Neural cell (in vitro differentiated cells): ENCODE results near the gene MCAM. TPM values are rescaled to one million over a fixed set of nuclear protein-coding genes. Genes with fewer than 3 reads are reported as not detected.

Experiments used
- H2AFZ ChIP-seq: fragments of 200-600, 300-800 bp; sonication (generic), shearing (Covaris generic); 2 replicates; pipeline ENCODE4 v1.6.0; 2014; ENCODE audit warnings: low read depth, mild to moderate bottlenecking, antibody characterized with exemption, low read length, moderate library complexity
- H3F3A ChIP-seq: fragments of 200-600 bp; shearing (Covaris generic); 2 replicates; pipeline ENCODE4 v1.6.1; 2016; ENCODE audit warnings: mild to moderate bottlenecking, moderate library complexity, mixed read lengths, antibody characterized with exemption, low read length; ENCODE audit not compliant: insufficient read depth, poor library complexity, severe bottlenecking
- H3K27ac ChIP-seq: fragments of 200-600, 300-800 bp; sonication (generic), shearing (Covaris generic); 2 replicates; pipeline ENCODE4 v1.5.1; 2014; ENCODE audit warnings: mild to moderate bottlenecking, low read length, moderate library complexity
- H3K27me3 ChIP-seq: fragments of 300-800, 200-600 bp; sonication (generic), shearing (Covaris generic); 2 replicates; pipeline ENCODE4 v1.6.0; 2014; ENCODE audit warnings: mild to moderate bottlenecking, low read depth, low read length, moderate library complexity; ENCODE audit not compliant: insufficient read depth
- H3K36me3 ChIP-seq: fragments of 300-800, 200-600 bp; sonication (generic), shearing (Covaris generic); 2 replicates; pipeline ENCODE4 v1.5.1; 2014; ENCODE audit warnings: mild to moderate bottlenecking, antibody characterized with exemption, low read length, moderate library complexity; ENCODE audit not compliant: insufficient read depth
- H3K4me2 ChIP-seq: fragments of 300-800, 200-600 bp; sonication (generic), shearing (Covaris generic); 2 replicates; pipeline ENCODE4 v1.6.0; 2014; ENCODE audit warnings: mild to moderate bottlenecking, low read length
- H3K4me3 ChIP-seq: fragments of 300-800, 200-600 bp; sonication (generic), shearing (Covaris generic); 2 replicates; pipeline ENCODE4 v1.5.1; 2014; ENCODE audit warnings: mild to moderate bottlenecking, low read length, moderate library complexity
- H3K79me2 ChIP-seq: fragments of 200-600 bp; shearing (Covaris generic); replicated peaks from 2 replicates; pipeline ENCODE4 v1.6.0; 2014; ENCODE audit warnings: mild to moderate bottlenecking, low read length, moderate library complexity; ENCODE audit not compliant: insufficient read depth
- H3K9ac ChIP-seq: fragments of 300-800, 200-600 bp; sonication (generic), shearing (Covaris generic); 2 replicates; pipeline ENCODE4 v1.6.1; 2016; ENCODE audit warnings: mild to moderate bottlenecking, low read length, mixed read lengths
- H3K9me2 ChIP-seq: fragments of 200-600 bp; shearing (Covaris generic); 2 replicates; pipeline ENCODE4 v1.6.1; 2016; ENCODE audit warnings: mild to moderate bottlenecking, low read length, mixed read lengths; ENCODE audit not compliant: insufficient read depth
- H3K9me3 ChIP-seq: fragments of 200-600, 300-800 bp; sonication (generic), shearing (Covaris generic); 2 replicates; pipeline ENCODE4 v1.6.1; 2016; ENCODE audit warnings: mild to moderate bottlenecking, mixed run types, low read length, moderate library complexity, mixed read lengths
- H4K20me1 ChIP-seq: fragments of 200-600 bp; shearing (Covaris generic); 2 replicates; pipeline ENCODE4 v1.6.1; 2016; ENCODE audit warnings: mild to moderate bottlenecking, mixed run types; ENCODE audit not compliant: insufficient read depth
- EP300 ChIP-seq: fragments of 450-650 bp; conservative IDR thresholded peaks from 2 replicates; pipeline ENCODE4 v1.6.1; 2014; ENCODE audit warnings: antibody characterized with exemption, mild to moderate bottlenecking, moderate library complexity; ENCODE audit not compliant: poor library complexity, severe bottlenecking
- EZH2 ChIP-seq: fragments of 200-600, 300-800 bp; shearing (Covaris generic), sonication (generic); IDR thresholded peaks from 2 replicates; pipeline ENCODE4 v1.6.1; 2014; ENCODE audit warnings: antibody characterized with exemption, low read length, borderline replicate concordance, mild to moderate bottlenecking; ENCODE audit not compliant: insufficient read depth, poor library complexity, severe bottlenecking
- MXI1 ChIP-seq: fragments of 450-650 bp; conservative IDR thresholded peaks from 2 replicates; pipeline ENCODE4 v1.6.1; 2014; ENCODE audit warnings: antibody characterized with exemption, mild to moderate bottlenecking; ENCODE audit not compliant: poor library complexity, severe bottlenecking
- POLR2AphosphoS5 ChIP-seq: IDR thresholded peaks from 2 replicates; pipeline ENCODE4 v1.6.1; 2012
- RAD21 ChIP-seq: fragments of 450-650 bp; conservative IDR thresholded peaks from 2 replicates; pipeline ENCODE4 v1.6.1; 2014; ENCODE audit warnings: antibody characterized with exemption, mild to moderate bottlenecking, moderate library complexity
- SMC3 ChIP-seq: fragments of 450-650 bp; conservative IDR thresholded peaks from 2 replicates; pipeline ENCODE4 v1.6.1; 2014; ENCODE audit warnings: antibody characterized with exemption, mild to moderate bottlenecking, moderate library complexity; ENCODE audit not compliant: poor library complexity
- TAF1 ChIP-seq: IDR thresholded peaks from 2 replicates; pipeline ENCODE4 v1.6.1; 2012; ENCODE audit warnings: low read depth
- polyA plus RNA-seq: library from polyadenylated mRNA; depleted of rRNA; stranded (reverse); fragments of >200 nt; gene quantifications from 2 replicates; pipeline ENCODE4 v1.2.3, GENCODE V29; 2014
- TF ChIP-seq, protein P1 (sequence below): IDR thresholded peaks from 2 replicates; pipeline ENCODE4 v1.6.1; 2012; ENCODE audit warnings: borderline replicate concordance
- TF ChIP-seq, protein P2 (sequence below): fragments of 450-650 bp; IDR thresholded peaks from 2 replicates; pipeline ENCODE4 v1.5.1; 2014; ENCODE audit warnings: antibody characterized with exemption, mild to moderate bottlenecking, moderate library complexity; ENCODE audit not compliant: poor library complexity, severe bottlenecking

Gene MCAM
- polyA plus RNA-seq, 1 donor from 2014 or later, result 7.5 TPM

DNA sequence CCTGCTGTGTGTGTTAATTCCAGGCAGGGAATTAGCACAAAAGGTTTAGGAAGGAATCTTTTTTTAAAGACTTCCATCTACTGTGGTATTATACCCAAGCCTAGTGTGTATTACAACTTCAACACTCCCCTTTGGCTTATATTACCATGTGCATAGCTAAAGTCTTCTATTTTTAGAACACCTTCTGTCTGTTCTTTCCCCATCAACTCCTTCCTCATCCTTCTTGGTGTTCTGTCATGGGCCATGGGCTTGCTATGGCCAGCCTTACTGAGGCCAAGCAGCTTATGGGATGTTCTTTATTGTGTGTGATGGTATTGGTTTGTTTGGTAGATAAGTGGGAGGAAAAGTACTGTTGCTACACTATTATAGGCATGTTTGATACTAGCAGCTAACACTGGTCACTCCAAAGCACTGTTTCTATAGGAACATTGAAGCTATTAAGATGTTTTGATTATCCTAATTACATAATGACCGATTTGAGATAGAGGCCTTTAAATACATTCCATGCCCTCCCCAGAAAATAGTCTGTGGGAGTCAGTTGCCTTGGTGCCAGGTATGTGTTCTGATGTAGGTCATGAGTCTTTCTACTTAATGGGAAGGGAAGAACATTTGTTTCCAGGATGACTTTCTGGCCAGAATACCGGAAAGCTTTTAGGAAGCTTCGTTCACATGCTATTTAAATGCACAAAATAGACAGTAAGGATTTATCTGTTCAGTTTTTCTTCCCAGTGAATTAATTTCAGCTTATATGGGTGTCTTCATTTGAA is 16.5 kb downstream of the MCAM start:
- Histone ChIP-seq H3K9me3 (no peaks in the 10 kb centered on the region), H3K9ac (no peak overlapping the region), H2AFZ (no peak overlapping the region), H3K4me3 (no peak overlapping the region), H3K36me3 (peaks cover 5% of the 10 kb centered on the region), H3K9me2 (no peaks in the 10 kb centered on the region), H3K79me2 (no peaks in the 10 kb centered on the region), H3F3A (no peaks in the 10 kb centered on the region), H4K20me1 (no peaks in the 10 kb centered on the region), H3K4me2 (no peak overlapping the region), H3K27ac (no peak overlapping the region), H3K27me3 (no peaks in the 10 kb centered on the region)
- TF ChIP-seq MXI1, result no peak
- TF ChIP-seq, protein P1, sequence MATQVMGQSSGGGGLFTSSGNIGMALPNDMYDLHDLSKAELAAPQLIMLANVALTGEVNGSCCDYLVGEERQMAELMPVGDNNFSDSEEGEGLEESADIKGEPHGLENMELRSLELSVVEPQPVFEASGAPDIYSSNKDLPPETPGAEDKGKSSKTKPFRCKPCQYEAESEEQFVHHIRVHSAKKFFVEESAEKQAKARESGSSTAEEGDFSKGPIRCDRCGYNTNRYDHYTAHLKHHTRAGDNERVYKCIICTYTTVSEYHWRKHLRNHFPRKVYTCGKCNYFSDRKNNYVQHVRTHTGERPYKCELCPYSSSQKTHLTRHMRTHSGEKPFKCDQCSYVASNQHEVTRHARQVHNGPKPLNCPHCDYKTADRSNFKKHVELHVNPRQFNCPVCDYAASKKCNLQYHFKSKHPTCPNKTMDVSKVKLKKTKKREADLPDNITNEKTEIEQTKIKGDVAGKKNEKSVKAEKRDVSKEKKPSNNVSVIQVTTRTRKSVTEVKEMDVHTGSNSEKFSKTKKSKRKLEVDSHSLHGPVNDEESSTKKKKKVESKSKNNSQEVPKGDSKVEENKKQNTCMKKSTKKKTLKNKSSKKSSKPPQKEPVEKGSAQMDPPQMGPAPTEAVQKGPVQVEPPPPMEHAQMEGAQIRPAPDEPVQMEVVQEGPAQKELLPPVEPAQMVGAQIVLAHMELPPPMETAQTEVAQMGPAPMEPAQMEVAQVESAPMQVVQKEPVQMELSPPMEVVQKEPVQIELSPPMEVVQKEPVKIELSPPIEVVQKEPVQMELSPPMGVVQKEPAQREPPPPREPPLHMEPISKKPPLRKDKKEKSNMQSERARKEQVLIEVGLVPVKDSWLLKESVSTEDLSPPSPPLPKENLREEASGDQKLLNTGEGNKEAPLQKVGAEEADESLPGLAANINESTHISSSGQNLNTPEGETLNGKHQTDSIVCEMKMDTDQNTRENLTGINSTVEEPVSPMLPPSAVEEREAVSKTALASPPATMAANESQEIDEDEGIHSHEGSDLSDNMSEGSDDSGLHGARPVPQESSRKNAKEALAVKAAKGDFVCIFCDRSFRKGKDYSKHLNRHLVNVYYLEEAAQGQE, result no peak
- TF ChIP-seq SMC3, result no peak
- no peak for TF ChIP-seq EZH2
- TF ChIP-seq, protein P2, sequence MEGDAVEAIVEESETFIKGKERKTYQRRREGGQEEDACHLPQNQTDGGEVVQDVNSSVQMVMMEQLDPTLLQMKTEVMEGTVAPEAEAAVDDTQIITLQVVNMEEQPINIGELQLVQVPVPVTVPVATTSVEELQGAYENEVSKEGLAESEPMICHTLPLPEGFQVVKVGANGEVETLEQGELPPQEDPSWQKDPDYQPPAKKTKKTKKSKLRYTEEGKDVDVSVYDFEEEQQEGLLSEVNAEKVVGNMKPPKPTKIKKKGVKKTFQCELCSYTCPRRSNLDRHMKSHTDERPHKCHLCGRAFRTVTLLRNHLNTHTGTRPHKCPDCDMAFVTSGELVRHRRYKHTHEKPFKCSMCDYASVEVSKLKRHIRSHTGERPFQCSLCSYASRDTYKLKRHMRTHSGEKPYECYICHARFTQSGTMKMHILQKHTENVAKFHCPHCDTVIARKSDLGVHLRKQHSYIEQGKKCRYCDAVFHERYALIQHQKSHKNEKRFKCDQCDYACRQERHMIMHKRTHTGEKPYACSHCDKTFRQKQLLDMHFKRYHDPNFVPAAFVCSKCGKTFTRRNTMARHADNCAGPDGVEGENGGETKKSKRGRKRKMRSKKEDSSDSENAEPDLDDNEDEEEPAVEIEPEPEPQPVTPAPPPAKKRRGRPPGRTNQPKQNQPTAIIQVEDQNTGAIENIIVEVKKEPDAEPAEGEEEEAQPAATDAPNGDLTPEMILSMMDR, result no peak
- no peak for TF ChIP-seq POLR2AphosphoS5
- TF ChIP-seq EP300, result no peak
- TF ChIP-seq RAD21, result no peak
- no peak for TF ChIP-seq TAF1

DNA sequence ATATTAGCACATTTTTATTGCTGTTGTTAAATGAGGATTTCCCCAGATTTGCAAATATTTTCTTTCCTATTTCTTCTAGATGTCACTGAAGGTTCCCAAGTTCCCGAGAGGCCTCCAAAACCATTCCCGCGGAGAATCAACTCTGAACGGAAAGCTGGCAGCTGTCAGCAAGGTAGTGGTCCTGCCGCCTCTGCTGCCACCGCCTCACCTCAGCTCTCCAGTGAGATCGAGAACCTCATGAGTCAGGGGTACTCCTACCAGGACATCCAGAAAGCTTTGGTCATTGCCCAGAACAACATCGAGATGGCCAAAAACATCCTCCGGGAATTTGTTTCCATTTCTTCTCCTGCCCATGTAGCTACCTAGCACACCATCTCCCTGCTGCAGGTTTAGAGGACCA is 17.5 kb downstream of the MCAM start:
- H3K4me3 ChIP-seq, result no peak overlapping the region
- no peaks in the 10 kb centered on the region for H3K9me2 ChIP-seq
- H3K36me3 ChIP-seq, result peaks cover 5% of the 10 kb centered on the region

More for the DNA sequence above, 17.5 kb downstream of the MCAM start:
- Histone ChIP-seq H3K4me2 (no peak overlapping the region), H2AFZ (no peak overlapping the region), H3K9ac (no peak overlapping the region), H3K79me2 (no peaks in the 10 kb centered on the region), H3K9me3 (no peaks in the 10 kb centered on the region), H3K27me3 (no peaks in the 10 kb centered on the region), H3K27ac (no peak overlapping the region), H4K20me1 (no peaks in the 10 kb centered on the region), H3F3A (no peaks in the 10 kb centered on the region)
- no peak for TF ChIP-seq RAD21
- TF ChIP-seq EP300, result no peak
- TF ChIP-seq EZH2, result no peak
- TF ChIP-seq, protein P2, result no peak
- no peak for TF ChIP-seq POLR2AphosphoS5
- TF ChIP-seq, protein P1, result no peak
- TF ChIP-seq TAF1, result no peak
- TF ChIP-seq MXI1, result no peak
- TF ChIP-seq SMC3, result no peak
